GM18861 (cell line): Measurements from ENCODE around the gene ABTB2.
"Not testable (repeated sequence)": the region's sequence is repeated elsewhere in the genome, so short reads cannot be mapped to it uniquely, and the experiment has no call there.

Source experiments
- ATAC-seq: cut with Tn5 transposase; IDR thresholded peaks from one replicate; pipeline ENCODE4 v1.9.1; 2021; ENCODE audit not compliant: unreplicated experiment

The ABTB2 gene

GRCh38 chr11:34266090-34266912, 91.5 kb downstream of the ABTB2 start:
- no peak for ATAC-seq

GRCh38 chr11:34264303-34265110, 93.3 kb downstream of the ABTB2 start:
- ATAC-seq = no peak

- no peak for ATAC-seq
Measured at GRCh38 chr11:34263441-34264091, 94.2 kb downstream of the ABTB2 start.

GRCh38 chr11:34262531-34263081, 95.2 kb downstream of the ABTB2 start:
- ATAC-seq = no peak

- no peak for ATAC-seq
Measured at GRCh38 chr11:34261820-34262219, 96.0 kb downstream of the ABTB2 start.

GRCh38 chr11:34261095-34261494, 96.7 kb downstream of the ABTB2 start:
- no peak for ATAC-seq

GRCh38 chr11:34260072-34260575, 97.7 kb downstream of the ABTB2 start:
- no peak for ATAC-seq

- ATAC-seq = no peak
Measured at GRCh38 chr11:34259087-34259486, 98.7 kb downstream of the ABTB2 start.

GRCh38 chr11:34256626-34257025, 101.2 kb downstream of the ABTB2 start:
- ATAC-seq = no peak

GRCh38 chr11:34256150-34256549, 101.7 kb downstream of the ABTB2 start:
- no peak for ATAC-seq

- ATAC-seq = no peak
Measured at GRCh38 chr11:34255101-34255500, 102.7 kb downstream of the ABTB2 start.

- ATAC-seq = no peak
Measured at GRCh38 chr11:34254011-34254410, 103.8 kb downstream of the ABTB2 start.

GRCh38 chr11:34252651-34253050, 105.2 kb downstream of the ABTB2 start:
- no peak for ATAC-seq

GRCh38 chr11:34252015-34252414, 105.8 kb downstream of the ABTB2 start:
- no peak for ATAC-seq

- ATAC-seq = no peak
Measured at GRCh38 chr11:34251589-34251980, 106.2 kb downstream of the ABTB2 start.

GRCh38 chr11:34250732-34251588, 106.8 kb downstream of the ABTB2 start:
- peak; percentile 83 for ATAC-seq

- ATAC-seq = no peak
Measured at GRCh38 chr11:34250211-34250610, 107.6 kb downstream of the ABTB2 start.

- ATAC-seq = no peak
Measured at GRCh38 chr11:34249439-34249838, 108.4 kb downstream of the ABTB2 start.

- not testable (repeated sequence) for ATAC-seq
Measured at GRCh38 chr11:34246511-34246910, 111.3 kb downstream of the ABTB2 start.

GRCh38 chr11:34245041-34245440, 112.8 kb downstream of the ABTB2 start:
- ATAC-seq = no peak
